Bronchial epithelial cell (primary cell): Measurements from ENCODE around the gene CDCA7L. TPM values are rescaled to one million over a fixed set of nuclear protein-coding genes. Genes with fewer than 3 reads are reported as not detected.

Experiments
- DNase-seq: peaks from one replicate; pipeline ENCODE4 v3.0.0-alpha.2; 2010; ENCODE audit warnings: low read depth
- FAIRE-seq: peaks from 2 replicates; lab custom pipeline; 2011; peaks lifted over from hg19 to GRCh38; lab: Jason Lieb, UNC
- H3K27me3 ChIP-seq: 2 replicates; pipeline ENCODE4 v1.5.1; 2011; ENCODE audit warnings: low read length; ENCODE audit not compliant: control insufficient read depth, insufficient read depth
- H3K36me3 ChIP-seq: 2 replicates; pipeline ENCODE4 v1.5.1; 2011; ENCODE audit warnings: low read length; ENCODE audit not compliant: control insufficient read depth, insufficient read depth
- H3K4me3 ChIP-seq: 2 replicates; pipeline ENCODE4 v1.5.1; 2011; ENCODE audit warnings: mild to moderate bottlenecking, low read depth, low read length, control low read depth
- CTCF ChIP-seq: IDR thresholded peaks from 2 replicates; pipeline ENCODE4 v1.5.1; 2011; ENCODE audit warnings: mild to moderate bottlenecking, moderate library complexity, low read length, control low read depth, inconsistent platforms; ENCODE audit not compliant: insufficient read depth, severe bottlenecking
- total RNA-seq: library from RNA; depleted of rRNA; stranded (reverse); fragments of >200 nt; gene quantifications from 2 replicates; pipeline ENCODE4 v1.2.1, GENCODE V29; 2014

The CDCA7L gene
- total RNA-seq, 1 donor from 2014 or later, result 40.3 TPM

- no peak for DNase-seq
- H3K4me3 ChIP-seq, result no peak overlapping the region
- H3K27me3 ChIP-seq, result no peaks in the 10 kb centered on the region
- H3K36me3 ChIP-seq, result no peaks in the 10 kb centered on the region
- no peak for FAIRE-seq
- TF ChIP-seq CTCF, result no peak
Observed at GRCh38 chr7:21948364-21948763, 2.7 kb upstream of the CDCA7L start.

- FAIRE-seq, result no peak
- DNase-seq, result no peak
- Histone ChIP-seq H3K27me3 (no peaks in the 10 kb centered on the region), H3K36me3 (no peaks in the 10 kb centered on the region), H3K4me3 (no peak overlapping the region)
- no peak for TF ChIP-seq CTCF
Observed at GRCh38 chr7:21947946-21948345, 2.2 kb upstream of the CDCA7L start.

DNA sequence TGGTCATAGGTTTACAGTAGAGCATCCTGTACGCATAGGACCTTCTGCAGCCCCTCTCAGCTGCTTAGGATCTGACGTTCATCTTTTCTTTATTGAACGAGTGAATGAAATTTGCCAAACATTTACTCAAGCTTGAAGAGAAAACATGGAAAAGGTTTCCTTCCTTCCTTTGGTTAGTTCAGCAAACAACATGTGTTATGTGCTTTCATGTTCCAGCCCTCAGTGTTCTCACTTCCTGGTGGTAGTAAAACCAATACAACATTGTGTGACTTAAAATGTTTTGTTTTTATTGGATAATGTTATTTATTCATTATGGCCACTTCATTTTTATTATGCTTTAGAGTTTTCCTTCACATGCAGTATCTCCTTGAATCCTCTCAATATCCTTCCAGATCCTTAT, 1.4 kb upstream of the CDCA7L start:
- H3K27me3 ChIP-seq, result no peaks in the 10 kb centered on the region
- TF ChIP-seq CTCF, result no peak
- no peak for FAIRE-seq
- no peak overlapping the region for H3K4me3 ChIP-seq
- H3K36me3 ChIP-seq, result no peaks in the 10 kb centered on the region
- DNase-seq, result no peak

GRCh38 chr7:21946222-21946709, 567 bp upstream of the CDCA7L start:
- no peak for TF ChIP-seq CTCF
- no peaks in the 10 kb centered on the region for H3K27me3 ChIP-seq
- FAIRE-seq, result no peak
- peak overlapping the region; percentile 38 for H3K4me3 ChIP-seq
- DNase-seq, result peak; percentile 41
- no peaks in the 10 kb centered on the region for H3K36me3 ChIP-seq

GRCh38 chr7:21944616-21945453, 864 bp downstream of the CDCA7L start:
- FAIRE-seq (no peak), DNase-seq (peak; percentile 41)
- Histone ChIP-seq H3K27me3 (no peaks in the 10 kb centered on the region), H3K36me3 (no peaks in the 10 kb centered on the region), H3K4me3 (peak overlapping the region; percentile 38)
- peak; percentile 9 for TF ChIP-seq CTCF

DNA sequence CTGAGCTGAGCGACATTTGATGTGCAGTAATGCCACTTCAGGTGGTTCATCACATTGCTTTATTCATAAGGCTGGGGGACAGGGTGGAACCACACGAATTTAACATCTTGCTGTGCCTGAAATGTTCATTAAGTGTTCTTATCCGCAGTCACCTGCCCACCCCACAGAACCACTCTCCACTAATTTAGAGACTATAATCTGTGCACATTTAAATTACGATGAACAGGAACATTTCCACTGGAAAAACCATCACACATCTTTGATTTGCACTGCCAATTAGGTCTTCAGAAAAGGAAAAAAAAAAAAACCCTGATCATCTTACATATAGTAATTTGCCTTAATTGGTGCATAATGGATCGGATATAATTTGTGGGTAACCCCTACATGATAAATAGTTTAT, 2.3 kb downstream of the CDCA7L start:
- DNase-seq, result no peak
- no peaks in the 10 kb centered on the region for H3K36me3 ChIP-seq
- H3K4me3 ChIP-seq, result no peak overlapping the region
- no peaks in the 10 kb centered on the region for H3K27me3 ChIP-seq
- TF ChIP-seq CTCF, result no peak
- FAIRE-seq, result no peak
